Parathyroid adenoma (tissue), 2 donors: ENCODE data around the gene ANP32A.

Experiments
- H2AFZ ChIP-seq: fragments of 300-600 bp; sonication (generic); one replicate; pipeline ENCODE4 v1.7.0; 2017; ENCODE audit warnings: antibody characterized with exemption, mild to moderate bottlenecking
- H3K27ac ChIP-seq: fragments of 300-600 bp; sonication (generic); one replicate; pipeline ENCODE4 v1.7.0; 2017
- H3K27me3 ChIP-seq: fragments of 300-600 bp; sonication (generic); one replicate; pipeline ENCODE4 v1.7.0; 2017; ENCODE audit warnings: low read length; ENCODE audit not compliant: control insufficient read depth, insufficient read depth
- H3K36me3 ChIP-seq: fragments of 300-600 bp; sonication (generic); one replicate; pipeline ENCODE4 v1.7.0; 2017; ENCODE audit warnings: low read length; ENCODE audit not compliant: control insufficient read depth, insufficient read depth
- H3K4me1 ChIP-seq: fragments of 300-600 bp; sonication (generic); one replicate; pipeline ENCODE4 v1.7.0; 2017; ENCODE audit warnings: control low read depth
- H3K4me2 ChIP-seq: fragments of 300-600 bp; sonication (generic); one replicate; pipeline ENCODE4 v1.7.0; 2017; ENCODE audit warnings: low read length
- H3K4me3 ChIP-seq: fragments of 300-600 bp; sonication (generic); one replicate; pipeline ENCODE4 v1.7.0; 2017; ENCODE audit warnings: low read depth, low read length
- H3K79me2 ChIP-seq: fragments of 300-600 bp; sonication (generic); one replicate; pipeline ENCODE4 v1.7.0; 2017; ENCODE audit warnings: control low read depth
- H3K9ac ChIP-seq: fragments of 300-600 bp; sonication (generic); one replicate; pipeline ENCODE4 v1.7.0; 2017; ENCODE audit warnings: mild to moderate bottlenecking
- H3K9me3 ChIP-seq: fragments of 300-600 bp; sonication (generic); one replicate; pipeline ENCODE4 v1.7.0; 2017; ENCODE audit warnings: low read length; ENCODE audit not compliant: control insufficient read depth
- TF ChIP-seq, protein P1 (sequence below): fragments of 300-600 bp; sonication (generic); IDR thresholded peaks from one replicate; pipeline ENCODE4 v1.7.0; 2017; ENCODE audit warnings: antibody characterized with exemption, mild to moderate bottlenecking
- donor health status: primary hyperparathyroidism.

Gene ANP32A

DNA sequence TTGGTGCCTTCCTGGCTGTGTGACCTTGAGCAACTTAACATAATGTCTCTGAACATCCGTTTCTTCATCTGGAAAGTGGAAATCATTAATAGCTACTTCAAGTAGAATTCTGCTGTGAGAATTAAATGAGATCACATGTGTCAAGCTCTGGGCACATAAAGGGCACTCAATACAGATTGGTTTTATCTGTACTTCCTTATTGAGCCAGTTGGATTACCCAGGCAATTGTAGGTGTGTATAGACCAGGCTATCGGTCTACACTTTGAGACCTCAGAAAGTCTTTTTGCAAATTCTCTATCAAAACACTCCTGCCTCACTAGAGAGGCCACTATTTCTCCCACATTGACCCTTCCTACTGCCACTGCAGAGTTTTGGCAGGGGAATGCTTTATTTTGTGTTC is 47.7 kb downstream of the ANP32A start:
- TF ChIP-seq, protein P1, sequence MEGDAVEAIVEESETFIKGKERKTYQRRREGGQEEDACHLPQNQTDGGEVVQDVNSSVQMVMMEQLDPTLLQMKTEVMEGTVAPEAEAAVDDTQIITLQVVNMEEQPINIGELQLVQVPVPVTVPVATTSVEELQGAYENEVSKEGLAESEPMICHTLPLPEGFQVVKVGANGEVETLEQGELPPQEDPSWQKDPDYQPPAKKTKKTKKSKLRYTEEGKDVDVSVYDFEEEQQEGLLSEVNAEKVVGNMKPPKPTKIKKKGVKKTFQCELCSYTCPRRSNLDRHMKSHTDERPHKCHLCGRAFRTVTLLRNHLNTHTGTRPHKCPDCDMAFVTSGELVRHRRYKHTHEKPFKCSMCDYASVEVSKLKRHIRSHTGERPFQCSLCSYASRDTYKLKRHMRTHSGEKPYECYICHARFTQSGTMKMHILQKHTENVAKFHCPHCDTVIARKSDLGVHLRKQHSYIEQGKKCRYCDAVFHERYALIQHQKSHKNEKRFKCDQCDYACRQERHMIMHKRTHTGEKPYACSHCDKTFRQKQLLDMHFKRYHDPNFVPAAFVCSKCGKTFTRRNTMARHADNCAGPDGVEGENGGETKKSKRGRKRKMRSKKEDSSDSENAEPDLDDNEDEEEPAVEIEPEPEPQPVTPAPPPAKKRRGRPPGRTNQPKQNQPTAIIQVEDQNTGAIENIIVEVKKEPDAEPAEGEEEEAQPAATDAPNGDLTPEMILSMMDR: no peak
- H3K4me2 ChIP-seq: no peak overlapping the region
- H3K79me2 ChIP-seq: no peaks in the 10 kb centered on the region
- H3K4me1 ChIP-seq: no peaks in the 10 kb centered on the region
- no peak overlapping the region for H3K9ac ChIP-seq
- H3K9me3 ChIP-seq: no peaks in the 10 kb centered on the region
- H3K27me3 ChIP-seq: no peaks in the 10 kb centered on the region
- no peak overlapping the region for H3K4me3 ChIP-seq
- no peaks in the 10 kb centered on the region for H3K36me3 ChIP-seq
- no peak overlapping the region for H3K27ac ChIP-seq
- H2AFZ ChIP-seq: no peak overlapping the region

DNA sequence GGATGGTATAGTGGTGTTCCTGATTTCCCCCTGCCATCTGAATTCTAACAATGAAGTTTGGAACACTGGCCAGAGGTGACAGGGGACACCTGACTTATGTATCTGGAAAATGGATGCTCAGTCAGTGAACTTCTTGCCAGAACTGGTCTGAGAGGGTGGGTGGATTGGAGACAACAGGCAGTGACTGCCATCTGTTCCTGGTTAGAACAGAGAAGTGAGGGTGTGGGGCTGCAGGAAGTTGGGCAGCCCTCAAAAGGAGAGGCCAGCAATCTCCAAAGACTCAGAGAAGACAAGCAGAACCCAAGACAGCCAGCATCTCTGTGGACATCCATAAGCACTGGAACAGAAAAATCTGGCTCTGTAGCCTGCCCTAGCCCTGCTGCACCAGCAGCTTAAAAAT is 50.5 kb downstream of the ANP32A start:
- Histone ChIP-seq H3K4me1 (no peaks in the 10 kb centered on the region), H3K4me2 (no peak overlapping the region), H3K9me3 (no peaks in the 10 kb centered on the region), H3K4me3 (no peak overlapping the region), H3K27ac (no peak overlapping the region), H3K27me3 (no peaks in the 10 kb centered on the region), H3K9ac (no peak overlapping the region), H3K79me2 (no peaks in the 10 kb centered on the region), H2AFZ (no peak overlapping the region), H3K36me3 (no peaks in the 10 kb centered on the region)
- TF ChIP-seq, protein P1: no peak

DNA sequence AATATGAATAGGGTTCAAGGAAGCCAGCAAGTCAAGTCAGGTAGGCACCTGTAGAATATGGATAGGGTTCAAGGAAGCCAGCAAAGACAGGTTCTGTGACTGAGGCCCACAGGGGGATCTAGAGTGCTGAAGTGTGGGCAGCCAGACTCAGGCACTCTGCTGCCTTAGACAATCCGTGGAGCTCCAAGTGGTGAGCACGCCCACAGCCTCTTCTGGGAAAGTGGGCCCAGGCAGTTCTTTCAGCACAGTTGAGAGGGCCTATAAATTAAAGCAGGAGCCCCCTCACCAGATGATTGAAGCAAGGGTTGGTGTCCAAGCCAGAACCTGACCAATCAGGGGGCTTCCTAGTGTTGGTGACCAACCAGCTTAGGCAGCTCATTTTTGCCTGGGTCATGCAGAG is 51.0 kb downstream of the ANP32A start:
- Histone ChIP-seq H3K4me1 (no peaks in the 10 kb centered on the region), H3K4me3 (no peak overlapping the region)

DNA sequence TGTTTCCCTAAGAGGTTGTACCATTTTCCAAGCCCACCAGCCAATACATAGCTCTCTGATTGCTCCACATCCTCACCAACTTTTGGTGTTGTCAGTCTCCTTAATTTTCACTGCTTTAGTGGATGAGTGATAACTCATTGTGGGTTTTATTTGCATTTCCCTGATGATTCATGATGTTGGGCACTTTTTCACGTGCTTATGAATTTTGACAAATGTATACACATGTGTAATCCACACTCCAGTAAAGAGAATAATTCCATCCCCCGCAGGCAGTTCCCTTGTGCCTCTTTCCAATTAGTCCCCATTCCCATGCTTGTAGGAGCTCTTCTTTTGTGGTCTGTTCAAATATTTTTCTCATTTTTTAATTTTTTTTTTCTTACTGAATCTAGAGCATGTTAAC is 52.4 kb downstream of the ANP32A start:
- TF ChIP-seq, protein P1: no peak
- Histone ChIP-seq H3K27ac (no peak overlapping the region), H3K4me2 (no peak overlapping the region)

More for the DNA sequence above, 51.0 kb downstream of the ANP32A start:
- Histone ChIP-seq H3K9ac (no peak overlapping the region), H3K27me3 (no peaks in the 10 kb centered on the region), H3K36me3 (no peaks in the 10 kb centered on the region), H2AFZ (no peak overlapping the region), H3K4me2 (no peak overlapping the region), H3K9me3 (no peaks in the 10 kb centered on the region), H3K27ac (no peak overlapping the region), H3K79me2 (no peaks in the 10 kb centered on the region)
- TF ChIP-seq, protein P1: no peak

DNA sequence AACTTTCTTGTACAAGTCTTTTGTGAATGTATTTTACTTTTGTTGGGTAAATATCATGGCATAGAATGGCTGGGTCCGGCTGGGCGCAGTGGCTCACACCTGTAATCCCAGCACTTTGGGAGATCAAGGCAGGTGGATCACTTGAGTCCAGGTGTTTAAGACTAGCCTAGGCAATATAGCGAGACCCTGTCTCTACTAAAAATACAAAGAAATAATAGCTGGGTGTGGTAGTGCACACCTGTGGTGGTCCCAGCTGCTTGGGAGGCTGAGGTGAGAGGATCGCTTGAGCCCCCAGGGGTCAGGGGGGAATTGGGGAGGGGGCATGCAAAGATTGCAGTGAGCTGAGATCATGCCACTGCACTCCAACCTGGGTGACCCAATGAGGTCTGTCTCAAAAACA is 52.9 kb downstream of the ANP32A start:
- H3K36me3 ChIP-seq: no peaks in the 10 kb centered on the region
- no peak overlapping the region for H3K9ac ChIP-seq
- H3K4me2 ChIP-seq: no peak overlapping the region
- H3K9me3 ChIP-seq: no peaks in the 10 kb centered on the region
- H3K4me1 ChIP-seq: no peaks in the 10 kb centered on the region
- no peaks in the 10 kb centered on the region for H3K79me2 ChIP-seq
- no peak overlapping the region for H3K27ac ChIP-seq
- no peaks in the 10 kb centered on the region for H3K27me3 ChIP-seq
- TF ChIP-seq, protein P1: no peak
- no peak overlapping the region for H3K4me3 ChIP-seq
- H2AFZ ChIP-seq: no peak overlapping the region

More for the DNA sequence above, 52.4 kb downstream of the ANP32A start:
- Histone ChIP-seq H3K79me2 (no peaks in the 10 kb centered on the region), H3K4me1 (no peaks in the 10 kb centered on the region), H2AFZ (no peak overlapping the region), H3K27me3 (no peaks in the 10 kb centered on the region), H3K4me3 (no peak overlapping the region), H3K36me3 (no peaks in the 10 kb centered on the region), H3K9me3 (no peaks in the 10 kb centered on the region), H3K9ac (no peak overlapping the region)
